CD4-positive, alpha-beta T cell treated with Interleukin-2 at 100 ng/mL for 4 hours (primary cell): Measurements from ENCODE around the gene MAP3K14.

Source experiments
- DNase-seq: peaks from one replicate; pipeline ENCODE4 v3.0.0-alpha.2; 2020; ENCODE audit warnings: low spot score

MAP3K14 gene

DNA sequence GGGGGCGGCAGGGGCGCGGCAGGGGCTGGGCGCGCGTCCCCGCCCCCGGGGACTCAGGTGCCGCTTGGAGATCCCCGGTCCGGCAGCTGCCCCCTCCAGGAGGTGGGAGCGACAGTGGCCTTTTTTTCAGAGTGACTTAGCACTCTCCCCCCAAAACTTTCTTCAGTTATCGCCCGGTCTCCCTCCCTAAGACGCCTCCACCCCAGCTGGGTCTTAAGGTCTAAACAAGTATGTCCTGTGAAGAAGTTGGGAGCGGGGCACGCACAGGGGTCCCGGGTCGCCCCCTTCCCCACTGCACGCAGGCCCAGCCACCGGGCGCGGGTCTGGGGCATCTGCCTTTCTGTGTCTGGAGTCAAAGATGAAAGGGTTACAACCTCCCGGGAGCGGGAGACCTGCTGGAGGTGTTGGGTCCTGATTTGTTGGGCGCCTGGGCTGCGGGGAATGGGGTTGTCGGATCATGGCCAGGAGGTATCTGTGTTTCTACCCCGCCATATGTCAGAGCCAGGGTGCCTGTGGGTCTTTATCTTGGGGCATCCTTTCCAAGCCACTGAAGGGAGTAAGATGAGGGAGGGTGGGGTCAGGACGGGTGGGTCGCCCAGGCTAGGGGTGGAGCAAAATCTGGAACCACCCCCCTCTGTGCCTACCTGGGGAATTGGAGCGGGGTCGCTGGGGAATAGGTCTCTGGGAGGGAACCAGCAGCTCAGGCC lies 94.4 kb downstream of the MAP3K14 start:
- peak; percentile 73 for DNase-seq

DNA sequence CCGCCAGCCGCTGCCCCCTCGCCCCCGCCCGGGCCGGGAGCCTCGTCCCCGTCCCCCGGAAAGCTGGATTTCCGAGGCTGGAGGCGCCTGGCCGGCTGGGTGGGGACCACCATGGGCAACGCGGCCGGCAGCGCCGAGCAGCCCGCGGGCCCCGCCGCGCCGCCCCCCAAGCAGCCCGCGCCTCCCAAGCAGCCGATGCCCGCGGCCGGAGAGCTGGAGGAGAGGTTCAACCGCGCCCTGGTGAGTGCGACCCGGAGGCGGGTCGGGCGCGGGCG lies 94.9 kb downstream of the MAP3K14 start:
- no peak for DNase-seq

DNA sequence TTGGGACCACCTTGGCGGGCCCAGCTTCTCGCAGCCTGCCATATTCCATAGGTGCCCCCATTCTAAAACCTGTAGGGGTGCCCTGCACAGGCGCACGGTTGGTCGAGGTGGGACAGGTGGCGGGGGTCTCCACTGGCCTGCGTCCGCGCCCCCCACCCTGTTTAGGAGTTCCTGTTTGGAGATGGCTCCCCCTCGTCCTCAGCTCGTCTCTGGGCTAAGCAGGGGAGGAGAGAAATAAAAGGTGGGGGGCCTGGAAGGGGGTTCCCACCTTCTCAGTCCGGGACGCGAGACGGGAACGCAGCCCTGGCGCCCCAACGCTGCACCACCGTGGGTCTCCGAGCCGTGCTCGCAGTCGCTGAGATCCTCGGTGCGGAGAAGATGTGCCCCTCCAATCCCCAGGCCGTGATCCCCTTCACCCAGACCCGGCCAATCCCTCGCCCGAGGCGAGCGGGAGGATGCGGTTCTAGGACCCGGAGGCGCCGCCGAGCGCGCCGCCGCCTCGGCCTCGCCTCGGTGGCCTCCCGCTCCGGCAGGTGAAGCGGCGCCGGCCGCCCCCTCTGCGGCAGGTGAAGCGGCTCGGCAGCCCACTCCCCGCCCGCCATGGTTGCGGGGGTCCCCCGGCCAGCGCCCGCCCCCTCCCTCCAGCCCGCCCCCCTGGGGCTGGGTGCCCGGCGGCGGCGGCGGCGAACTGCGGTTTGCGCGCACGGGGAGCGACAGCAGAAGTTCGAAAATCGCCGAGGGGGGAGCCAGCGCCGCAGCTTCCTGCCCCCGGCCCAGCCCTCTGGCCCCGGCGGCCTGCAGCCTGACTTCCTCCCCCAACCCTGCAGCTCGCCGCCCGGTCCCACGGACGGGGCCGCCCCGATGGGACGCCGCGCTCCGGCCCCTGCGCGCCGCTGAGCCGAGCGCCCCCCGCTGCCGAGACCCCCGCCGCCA lies 95.5 kb downstream of the MAP3K14 start, which contains the start of gene FMNL1:
TSS of gene FMNL1 (plus strand) at position 805 of the 933 bp plus-strand sequence. CDS start 240 bp downstream, outside the sequence.
- DNase-seq: peak; percentile 60

DNA sequence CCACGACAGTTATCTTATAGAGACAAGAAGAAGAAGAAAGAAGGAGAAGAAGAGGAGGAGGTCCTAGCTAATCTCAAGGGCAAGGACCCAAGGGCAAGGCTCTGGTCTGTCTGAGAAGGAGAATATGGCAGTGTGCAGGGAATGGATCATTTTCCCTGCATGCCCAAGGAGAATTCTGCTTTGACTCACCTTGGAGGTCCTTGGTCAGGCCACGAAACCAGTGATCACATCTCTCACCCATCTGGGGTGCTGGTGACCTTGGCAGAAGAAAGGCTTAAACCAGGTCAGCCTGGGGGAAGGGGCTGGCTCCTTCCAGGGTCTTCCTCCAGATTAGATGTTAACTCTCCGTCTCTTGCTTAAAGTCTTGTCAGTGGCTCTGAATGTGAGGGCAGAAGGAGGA lies 96.7 kb downstream of the MAP3K14 start:
- no peak for DNase-seq

DNA sequence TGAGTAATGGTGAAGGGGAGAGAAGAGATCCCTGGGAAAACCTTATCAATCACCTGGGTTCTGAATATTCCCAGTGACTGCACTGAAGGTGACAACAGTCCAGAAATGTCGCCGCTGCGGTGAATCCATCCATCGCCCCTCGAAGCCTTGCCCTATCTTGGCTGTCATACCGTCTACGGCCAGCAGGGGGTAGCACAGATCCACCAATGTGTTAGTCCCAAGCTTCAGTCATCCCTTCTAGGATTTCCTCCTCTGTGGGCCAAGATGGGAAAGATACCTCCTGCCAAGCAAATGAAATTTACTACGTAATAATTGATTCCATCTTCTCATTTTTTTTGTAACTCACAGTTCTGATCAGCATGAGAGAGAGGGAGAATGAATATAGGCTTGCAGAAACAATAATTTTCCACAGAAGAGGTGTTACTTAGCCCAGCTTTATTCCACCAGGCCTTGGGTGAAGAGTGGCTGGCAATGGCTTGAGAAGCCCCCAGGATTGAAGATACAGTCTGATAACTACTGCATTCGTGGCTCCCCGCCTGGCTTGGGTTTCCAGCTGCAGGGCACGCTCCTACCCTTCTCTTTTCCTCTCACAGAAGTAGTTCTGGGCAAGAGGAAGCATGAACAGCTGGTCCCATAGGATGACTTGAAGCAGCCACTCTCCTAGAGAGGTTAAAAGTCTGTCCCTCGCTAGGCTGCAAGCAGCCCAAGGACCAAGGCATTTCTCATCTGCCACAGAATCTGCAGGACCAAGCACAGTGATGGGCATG lies 97.7 kb downstream of the MAP3K14 start:
- DNase-seq: peak; percentile 89
